ENCODE results near the gene CCDC174.

CCDC174 gene

GRCh38 chr3:14706096-14706495, 54.5 kb downstream of the CCDC174 start:
- DNase-seq, result no peak

GRCh38 chr3:14716591-14716990, 65.0 kb downstream of the CCDC174 start:
- DNase-seq, result no peak

- no peak for DNase-seq
Measured at GRCh38 chr3:14717307-14717706, 65.7 kb downstream of the CCDC174 start.

GRCh38 chr3:14718539-14718938, 67.0 kb downstream of the CCDC174 start:
- DNase-seq, result no peak

- DNase-seq, result no peak
Measured at GRCh38 chr3:14719006-14719405, 67.4 kb downstream of the CCDC174 start.

- no peak for DNase-seq
Measured at GRCh38 chr3:14721126-14721864, 69.7 kb downstream of the CCDC174 start.
